IMR-90 (cell line): ENCODE results near the gene NDEL1. TPM values are rescaled to one million over a fixed set of nuclear protein-coding genes. Genes with fewer than 3 reads are reported as not detected.

ENCODE experiments used
- ATAC-seq: fragments of 200-7000 bp; cut with Tn5 transposase; 2 replicates; pipeline ENCODE4 v1.9.1; 2020; ENCODE audit warnings: low read depth, mild to moderate bottlenecking, moderate library complexity
- BruUV-seq: library from RNA; stranded (reverse); fragments of 400-500 nt; replicated peaks from 2 replicates; lab custom pipeline; 2021; lab: Mats Ljungman, UMichigan
- CTCF ChIA-PET: fragments of 300-600 bp; formaldehyde crosslinking; extraction: SDS; loops from one replicate; lab custom pipeline; 2021; ENCODE audit warnings: antibody characterized with exemption; lab: Yijun Ruan, JAX
- POLR2A ChIA-PET: fragments of 300-600 bp; sonication (Branson Sonifier 250); formaldehyde crosslinking; loops from one replicate; lab custom pipeline; 2022; ENCODE audit warnings: antibody characterized with exemption; ENCODE audit not compliant: unreplicated experiment; lab: Charles Lee
- DNase-seq: peaks from one replicate; pipeline ENCODE4 v3.0.0; 2013
- H2AFZ ChIP-seq: replicated peaks from 2 replicates; pipeline ENCODE3; 2013; ENCODE audit warnings: low read length, mild to moderate bottlenecking; ENCODE audit not compliant: poor library complexity
- H2AK5ac ChIP-seq: 2 replicates; pipeline ENCODE4 v1.6.1; 2013; ENCODE audit warnings: low read depth, low read length, inconsistent platforms
- H2AK9ac ChIP-seq: replicated peaks from 2 replicates; pipeline ENCODE3; 2013; ENCODE audit warnings: mild to moderate bottlenecking, low read depth, low read length, moderate library complexity; ENCODE audit not compliant: poor library complexity
- H2BK120ac ChIP-seq: 2 replicates; pipeline ENCODE4 v1.6.1; 2013; ENCODE audit warnings: low read depth, low read length, inconsistent platforms
- H2BK15ac ChIP-seq: 3 replicates; pipeline ENCODE4 v1.6.1; 2013; ENCODE audit warnings: low read depth, low read length, inconsistent platforms
- H2BK20ac ChIP-seq: 2 replicates; pipeline ENCODE4 v1.6.1; 2013; ENCODE audit warnings: low read depth, mild to moderate bottlenecking, inconsistent platforms, low read length, moderate library complexity
- H2BK5ac ChIP-seq: 2 replicates; pipeline ENCODE4 v1.6.1; 2013; ENCODE audit warnings: mild to moderate bottlenecking, low read depth, low read length, inconsistent platforms; ENCODE audit not compliant: poor library complexity, severe bottlenecking
- H3K14ac ChIP-seq: replicated peaks from 2 replicates; pipeline ENCODE4 v1.6.1; 2013; ENCODE audit warnings: low read depth, low read length, inconsistent platforms
- H3K18ac ChIP-seq: 2 replicates; pipeline ENCODE4 v1.6.1; 2013; ENCODE audit warnings: low read depth, low read length, control low read depth
- H3K23ac ChIP-seq: 2 replicates; pipeline ENCODE4 v1.6.1; 2013; ENCODE audit warnings: low read depth, low read length, inconsistent platforms
- H3K27ac ChIP-seq: 2 replicates; pipeline ENCODE4 v1.5.1; 2013; ENCODE audit warnings: mild to moderate bottlenecking, control low read depth, low read length; ENCODE audit not compliant: insufficient read depth
- H3K27me3 ChIP-seq: 2 replicates; pipeline ENCODE4 v1.6.1; 2013; ENCODE audit warnings: low read length; ENCODE audit not compliant: control insufficient read depth, insufficient read depth
- H3K36me3 ChIP-seq: 2 replicates; pipeline ENCODE4 v1.6.1; 2013; ENCODE audit warnings: low read length, mixed read lengths; ENCODE audit not compliant: control insufficient read depth, insufficient read depth
- H3K4ac ChIP-seq: 2 replicates; pipeline ENCODE4 v1.6.1; 2013; ENCODE audit warnings: low read depth, low read length, inconsistent platforms
- H3K4me1 ChIP-seq: 2 replicates; pipeline ENCODE4 v1.6.1; 2013; ENCODE audit warnings: low read length, mixed read lengths; ENCODE audit not compliant: control insufficient read depth, insufficient read depth
- H3K4me2 ChIP-seq: 2 replicates; pipeline ENCODE4 v1.6.1; 2013; ENCODE audit warnings: low read depth, mild to moderate bottlenecking, control low read depth, low read length, moderate library complexity
- H3K4me3 ChIP-seq: 2 replicates; pipeline ENCODE4 v1.5.1; 2013; ENCODE audit warnings: low read depth, mild to moderate bottlenecking, control low read depth, low read length, moderate library complexity; ENCODE audit not compliant: insufficient read depth
- H3K56ac ChIP-seq: 2 replicates; pipeline ENCODE4 v1.6.1; 2013; ENCODE audit warnings: low read length, inconsistent platforms; ENCODE audit not compliant: insufficient read depth; ENCODE audit errors: extremely low read depth
- H3K79me1 ChIP-seq, 2 experiments: 2 replicates each; pipeline ENCODE4 v1.6.1; 2013; ENCODE audit warnings: low read length in 2 of 2, inconsistent platforms in 1 of 2, low read depth in 1 of 2
- H3K9ac ChIP-seq: 2 replicates; pipeline ENCODE4 v1.6.1; 2013; ENCODE audit warnings: low read depth, low read length, control low read depth
- H3K9me1 ChIP-seq: 2 replicates; pipeline ENCODE4 v1.6.1; 2013; ENCODE audit warnings: low read length, inconsistent platforms; ENCODE audit not compliant: insufficient read depth
- H3K9me3 ChIP-seq: 2 replicates; pipeline ENCODE4 v1.6.1; 2013; ENCODE audit warnings: low read length; ENCODE audit not compliant: control insufficient read depth, insufficient read depth
- H4K20me1 ChIP-seq: 2 replicates; pipeline ENCODE4 v1.6.1; 2013; ENCODE audit warnings: low read length, inconsistent platforms; ENCODE audit not compliant: insufficient read depth
- H4K5ac ChIP-seq: 2 replicates; pipeline ENCODE4 v1.6.1; 2013; ENCODE audit warnings: mild to moderate bottlenecking, low read depth, low read length, control low read depth
- H4K8ac ChIP-seq, 2 experiments: 2 replicates each; pipeline ENCODE4 v1.6.1; 2013; ENCODE audit warnings: low read depth in 2 of 2, low read length in 2 of 2, control low read depth in 1 of 2, inconsistent platforms in 1 of 2
- H4K91ac ChIP-seq: 2 replicates; pipeline ENCODE4 v1.6.1; 2013; ENCODE audit warnings: low read depth, low read length, inconsistent platforms; ENCODE audit not compliant: insufficient read depth
- BHLHE40 ChIP-seq: fragments of 150-350 bp; IDR thresholded peaks from 2 replicates; pipeline ENCODE4 v1.6.1; 2016; ENCODE audit warnings: mild to moderate bottlenecking, low read depth, low read length
- CEBPB ChIP-seq: IDR thresholded peaks from 2 replicates; pipeline ENCODE4 v1.6.1; 2012; ENCODE audit warnings: low read depth, low read length, improper control_type of control experiment
- CHD1 ChIP-seq: IDR thresholded peaks from 2 replicates; pipeline ENCODE4 v1.6.1; 2012; ENCODE audit warnings: low read depth, low read length, improper control_type of control experiment
- ELK1 ChIP-seq: fragments of 150-350 bp; IDR thresholded peaks from 2 replicates; pipeline ENCODE4 v1.6.1; 2016; ENCODE audit warnings: low read depth, mild to moderate bottlenecking, low read length, moderate library complexity, borderline replicate concordance
- FOS ChIP-seq: fragments of 150-350 bp; IDR thresholded peaks from 2 replicates; pipeline ENCODE4 v1.6.1; 2016; ENCODE audit warnings: low read depth, low read length
- MAZ ChIP-seq: IDR thresholded peaks from 2 replicates; pipeline ENCODE4 v1.6.1; 2012; ENCODE audit warnings: low read depth, mild to moderate bottlenecking, low read length, improper control_type of control experiment, moderate library complexity, borderline replicate concordance
- MXI1 ChIP-seq: IDR thresholded peaks from 2 replicates; pipeline ENCODE4 v1.6.1; 2012; ENCODE audit warnings: low read depth, mild to moderate bottlenecking, low read length, moderate library complexity, borderline replicate concordance
- NFE2L2 ChIP-seq: fragments of 150-350 bp; IDR thresholded peaks from 2 replicates; pipeline ENCODE4 v1.6.1; 2016; ENCODE audit warnings: low read depth, mild to moderate bottlenecking, low read length
- POLR2A ChIP-seq: IDR thresholded peaks from 2 replicates; pipeline ENCODE4 v1.6.1; 2012; ENCODE audit warnings: mild to moderate bottlenecking, low read depth, low read length
- RAD21 ChIP-seq: IDR thresholded peaks from 2 replicates; pipeline ENCODE4 v1.6.1; 2012; ENCODE audit warnings: low read length, improper control_type of control experiment
- RCOR1 ChIP-seq: IDR thresholded peaks from 2 replicates; pipeline ENCODE4 v1.6.1; 2012; ENCODE audit warnings: mild to moderate bottlenecking, low read length, improper control_type of control experiment; ENCODE audit not compliant: insufficient replicate concordance
- SMC3 ChIP-seq: fragments of 150-350 bp; IDR thresholded peaks from 2 replicates; pipeline ENCODE4 v1.6.1; 2016; ENCODE audit warnings: low read depth, mild to moderate bottlenecking, antibody characterized with exemption, low read length, moderate library complexity
- USF2 ChIP-seq: fragments of 150-350 bp; IDR thresholded peaks from 2 replicates; pipeline ENCODE4 v1.6.1; 2017; ENCODE audit warnings: mild to moderate bottlenecking, antibody characterized with exemption, low read length, low read depth
- WGBS, 2 experiments: methylation state at CpG; one replicate each; pipeline versions ENCODE4 v1.1.5 to v1.1.7; 2013; ENCODE audit warnings: missing lambda C conversion rate in 2 of 2; ENCODE audit not compliant: insufficient read length in 1 of 2; ENCODE audit errors: extremely low coverage in 2 of 2; 5-methylcytosine and 5-hydroxymethylcytosine counted together
- dilution Hi-C: fragments of 300-500 bp; cut with HindIII; formaldehyde crosslinking; loops from one replicate; pipeline ENCODE4 v1.14.3; 2018; ENCODE audit warnings: low sequenced_read_pairs; ENCODE audit not compliant: unreplicated experiment
- in situ Hi-C: fragments of 300-500 bp; cut with MboI; formaldehyde crosslinking; loops from 3 replicates; pipeline ENCODE4 v1.14.3; 2019; ENCODE audit warnings: low sequenced_read_pairs, inconsistent platforms, mixed read lengths
- intact Hi-C: fragments of 100-400 bp; cut with micrococcal nuclease; formaldehyde crosslinking; loops from 2 replicates; pipeline ENCODE4 v1.10.0; 2022
- polyA plus RNA-seq, 3 experiments: library from polyadenylated mRNA; depleted of rRNA; stranded (reverse); fragments of >200 nt; gene quantifications; 2 replicates each; pipeline ENCODE4 v1.2.3, GENCODE V29; 2012; ENCODE audit warnings: low replicate concordance in 1 of 3
- total RNA-seq: library from RNA; depleted of rRNA; stranded (reverse); fragments of >200 nt; gene quantifications from 2 replicates; pipeline ENCODE4 v1.2.3, GENCODE V29; 2012

NDEL1 gene
- total and polyA plus RNA-seq, 2 of the 4 experiments (the other 2 are of a cell fraction), result 28.9 to 95.6 TPM

GRCh38 chr17:8442310-8442709, 6.6 kb downstream of the NDEL1 start:
- WGBS, 2 experiments, result no CpG with 5 or more reads among the region's 2 CpGs
- Histone ChIP-seq H3K56ac (no peak overlapping the region), H4K5ac (no peak overlapping the region), H3K4me1 (peaks cover 2% of the 10 kb centered on the region; the same call in 1 of the 2 replicates), H4K91ac (no peak overlapping the region), H2AK9ac (no peak overlapping the region), H2AK5ac (no peak overlapping the region), H2BK120ac (no peak overlapping the region), H3K4me2 (no peak overlapping the region), H3K79me1 (peaks cover 17 to 54% of the 10 kb centered on the region in 2 experiments), H2BK20ac (no peak overlapping the region), H3K4ac (no peak overlapping the region), H3K36me3 (peaks cover 24% of the 10 kb centered on the region), H2BK15ac (no peak overlapping the region), H3K27me3 (no peaks in the 10 kb centered on the region), H3K27ac (no peak overlapping the region), H2AFZ (no peak overlapping the region), H3K4me3 (no peak overlapping the region), H3K18ac (no peak overlapping the region), H3K9me3 (no peaks in the 10 kb centered on the region), H4K8ac (no peak overlapping the region), H3K14ac (no peak overlapping the region), H3K9me1 (peaks cover 4% of the 10 kb centered on the region; the same call in 1 of the 2 replicates), H4K20me1 (peaks cover 74% of the 10 kb centered on the region), H3K23ac (0 out of 2 replicates have a peak overlapping the region, but pooled peaks have one; percentile 42), H3K9ac (no peak overlapping the region), H2BK5ac (no peak overlapping the region)
- ChIA-PET CTCF (interaction anchor here (0.6 kb wide), 1 partner anchor 1090 kb away, joined by 3 read pairs; no protein-coding TSS in a partner anchor), POLR2A (no interaction called here)
- no TSS peak for BruUV-seq
- in situ Hi-C loops (no loop called here), dilution Hi-C loops (no loop called here), intact Hi-C loops (loop anchor here (5.0 kb wide), 1 partner anchor 45 kb away; no protein-coding TSS in a partner anchor)
- ATAC-seq (no peak), DNase-seq (no peak)
- TF ChIP-seq CEBPB (no peak), BHLHE40 (no peak), NFE2L2 (no peak), CHD1 (no peak), RAD21 (no peak), MAZ (no peak), MXI1 (no peak), USF2 (no peak), SMC3 (no peak), FOS (no peak), RCOR1 (no peak), POLR2A (no peak), ELK1 (no peak)
